WTC11 (cell line): ENCODE results near the gene CCDC89. TPM values are rescaled to one million over a fixed set of nuclear protein-coding genes. Genes with fewer than 3 reads are reported as not detected.

Source experiments
- ATAC-seq: fragments of 200-7000 bp; cut with Tn5 transposase; 2 replicates; pipeline ENCODE4 v1.10.0; 2021; ENCODE audit warnings: mild to moderate bottlenecking, moderate library complexity
- CTCF ChIA-PET: fragments of 300-600 bp; sonication (Branson Sonifier 250); formaldehyde crosslinking; loops from one replicate; lab custom pipeline; 2021; ENCODE audit warnings: antibody characterized with exemption; lab: Charles Lee
- POLR2A ChIA-PET: fragments of 350-600 bp; sonication (Branson Sonifier 250); formaldehyde crosslinking; loops from one replicate; lab custom pipeline; 2021; ENCODE audit warnings: antibody characterized with exemption; lab: Charles Lee
- DNase-seq: peaks from one replicate; pipeline ENCODE4 v3.0.0; 2021; ENCODE audit warnings: low spot score
- H3K27ac Mint-ChIP-seq: 2 replicates; pipeline ENCODE4 v1.8.0; 2021; ENCODE audit warnings: mixed read lengths
- H3K27me3 Mint-ChIP-seq: 2 replicates; pipeline ENCODE4 v1.8.0; 2021; ENCODE audit warnings: low read depth, mild to moderate bottlenecking, moderate library complexity, mixed read lengths
- H3K36me3 Mint-ChIP-seq: 2 replicates; pipeline ENCODE4 v1.8.0; 2021; ENCODE audit warnings: mixed read lengths
- H3K4me1 Mint-ChIP-seq: 2 replicates; pipeline ENCODE4 v1.8.0; 2022; ENCODE audit warnings: mixed read lengths
- H3K4me3 Mint-ChIP-seq: 2 replicates; pipeline ENCODE4 v1.8.0; 2021; ENCODE audit warnings: mild to moderate bottlenecking, moderate library complexity, mixed read lengths
- H3K9me3 Mint-ChIP-seq: 2 replicates; pipeline ENCODE4 v1.8.0; 2021; ENCODE audit warnings: mixed read lengths
- ATF1 ChIP-seq: sonication (generic); formaldehyde crosslinking; IDR thresholded peaks from 2 replicates; pipeline ENCODE4 v1.8.1; 2023; ENCODE audit warnings: mild to moderate bottlenecking, moderate library complexity, missing genetic modification reagents
- CREB1 ChIP-seq: sonication (generic); formaldehyde crosslinking; IDR thresholded peaks from 2 replicates; pipeline ENCODE4 v1.8.0; 2023; ENCODE audit warnings: mild to moderate bottlenecking, missing genetic modification reagents
- ELF4 ChIP-seq: sonication (generic); formaldehyde crosslinking; IDR thresholded peaks from 2 replicates; pipeline ENCODE4 v1.8.1; 2022; ENCODE audit warnings: low read depth, mild to moderate bottlenecking, moderate library complexity, missing genetic modification reagents
- JUN ChIP-seq: sonication (generic); formaldehyde crosslinking; IDR thresholded peaks from 2 replicates; pipeline ENCODE4 v1.8.0; 2023; ENCODE audit warnings: mild to moderate bottlenecking, missing genetic modification reagents
- MXD4 ChIP-seq: fragments of 250-450 bp; sonication (Bioruptor Pico); IDR thresholded peaks from 2 replicates; pipeline ENCODE4 v1.8.0; 2021; ENCODE audit warnings: mild to moderate bottlenecking, moderate library complexity, borderline replicate concordance
- NR1H2 ChIP-seq: sonication (generic); formaldehyde crosslinking; IDR thresholded peaks from 2 replicates; pipeline ENCODE4 v1.9.0; 2021; ENCODE audit warnings: mild to moderate bottlenecking, moderate library complexity, missing genetic modification reagents
- SOX15 ChIP-seq: fragments of 250-450 bp; sonication (Bioruptor Pico); IDR thresholded peaks from 2 replicates; pipeline ENCODE4 v1.9.0; 2021; ENCODE audit warnings: mild to moderate bottlenecking
- ZNF138 ChIP-seq: sonication (generic); formaldehyde crosslinking; conservative IDR thresholded peaks from 2 replicates; pipeline ENCODE4 v1.8.1; 2022; ENCODE audit warnings: mild to moderate bottlenecking, moderate library complexity, missing genetic modification reagents
- ZNF317 ChIP-seq: sonication (generic); formaldehyde crosslinking; IDR thresholded peaks from 2 replicates; pipeline ENCODE4 v1.8.1; 2023; ENCODE audit warnings: low read depth, mild to moderate bottlenecking, moderate library complexity, missing genetic modification reagents, borderline replicate concordance
- ZNF416 ChIP-seq: fragments of 250-450 bp; sonication (Bioruptor Pico); IDR thresholded peaks from 2 replicates; pipeline ENCODE4 v1.9.0; 2021; ENCODE audit warnings: mild to moderate bottlenecking, inconsistent platforms
- total RNA-seq: library from RNA; stranded (reverse); gene quantifications from 3 replicates; pipeline ENCODE4 v1.2.3, GENCODE V29; 2021
- TF ChIP-seq, protein P1 (sequence below): fragments of 250-450 bp; sonication (Bioruptor Pico); IDR thresholded peaks from 2 replicates; pipeline ENCODE4 v2.1.2; 2022; ENCODE audit warnings: mild to moderate bottlenecking, moderate library complexity
- TF ChIP-seq, protein P2 (sequence below): sonication (generic); formaldehyde crosslinking; IDR thresholded peaks from 2 replicates; pipeline ENCODE4 v1.8.1; 2022; ENCODE audit warnings: low read depth, missing genetic modification reagents, borderline replicate concordance
- TF ChIP-seq, protein P3 (sequence below): fragments of 250-450 bp; sonication (Bioruptor Pico); IDR thresholded peaks from 2 replicates; pipeline ENCODE4 v1.8.0; 2021; ENCODE audit warnings: mild to moderate bottlenecking
- TF ChIP-seq, protein P4 (sequence below): sonication (generic); formaldehyde crosslinking; IDR thresholded peaks from 2 replicates; pipeline ENCODE4 v1.8.1; 2023; ENCODE audit warnings: mild to moderate bottlenecking, missing genetic modification reagents
- TF ChIP-seq, protein P5 (sequence below): fragments of 250-450 bp; sonication (Bioruptor Pico); conservative IDR thresholded peaks from 2 replicates; pipeline ENCODE4 v1.9.0; 2021; ENCODE audit warnings: mild to moderate bottlenecking
- TF ChIP-seq, protein P6 (sequence below): sonication (generic); formaldehyde crosslinking; IDR thresholded peaks from 2 replicates; pipeline ENCODE4 v1.8.0; 2022; ENCODE audit warnings: mild to moderate bottlenecking, missing genetic modification reagents

Gene CCDC89
- total RNA-seq, 1 experiment from 2014 or later, result not detected

DNA sequence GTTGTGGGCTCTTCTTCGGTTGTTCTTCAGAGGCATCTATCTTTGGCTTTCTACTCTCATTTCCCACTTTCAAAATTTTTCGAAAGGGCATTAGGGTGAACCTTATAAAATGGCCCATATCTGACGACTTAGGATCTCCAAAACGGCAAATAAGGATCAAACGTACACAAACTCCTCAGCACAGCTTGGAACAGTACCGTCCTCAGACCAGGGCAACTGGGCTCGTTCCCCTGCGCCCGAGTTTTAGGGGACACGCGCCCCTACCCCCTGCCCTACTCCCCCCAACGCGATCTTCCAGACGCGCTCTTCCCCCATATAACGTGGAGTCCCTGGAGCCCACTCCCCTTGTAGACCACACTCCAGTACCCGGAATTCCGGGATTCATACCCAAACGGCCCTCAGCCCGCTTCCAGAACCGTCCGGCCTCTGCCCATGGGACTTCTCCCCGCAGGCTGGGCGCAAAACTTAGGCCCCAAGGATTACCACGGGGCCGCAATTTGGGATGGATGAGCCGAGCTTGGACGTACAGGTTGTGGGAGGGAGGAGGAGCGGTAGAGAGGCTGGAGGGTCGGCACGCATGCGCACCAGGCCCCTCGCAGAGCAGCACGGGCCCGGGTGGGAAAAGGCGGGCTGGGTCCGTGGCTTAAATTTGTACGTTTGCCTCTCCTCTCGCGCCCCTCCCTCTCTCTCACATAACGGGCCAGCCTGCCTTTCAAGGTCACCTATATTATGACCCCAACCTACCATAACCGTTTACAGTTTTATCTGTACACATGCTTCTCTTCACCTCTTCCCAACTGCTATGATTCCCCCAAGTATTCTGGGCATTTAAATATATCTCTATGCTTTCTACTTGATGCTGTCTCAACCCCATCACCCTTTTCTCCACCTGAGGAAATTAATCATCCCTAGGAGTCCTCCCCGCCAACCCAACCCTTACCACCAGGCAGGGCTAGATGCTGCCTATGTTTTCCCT lies 3.4 kb downstream of the CCDC89 start:
- Mint-ChIP-seq H3K27me3 (peaks cover 9% of the 10 kb centered on the region; the same call in 1 of the 2 replicates), H3K9me3 (no peaks in the 10 kb centered on the region), H3K36me3 (no peaks in the 10 kb centered on the region), H3K4me1 (peaks cover 11% of the 10 kb centered on the region), H3K4me3 (no peak overlapping the region), H3K27ac (no peak overlapping the region)
- ChIA-PET POLR2A (no interaction called here), CTCF (no interaction called here)
- ATAC-seq (no peak), DNase-seq (no peak)
- no peak for TF ChIP-seq ZNF317 (CRISPR knock-in tag)
- TF ChIP-seq, protein P1, sequence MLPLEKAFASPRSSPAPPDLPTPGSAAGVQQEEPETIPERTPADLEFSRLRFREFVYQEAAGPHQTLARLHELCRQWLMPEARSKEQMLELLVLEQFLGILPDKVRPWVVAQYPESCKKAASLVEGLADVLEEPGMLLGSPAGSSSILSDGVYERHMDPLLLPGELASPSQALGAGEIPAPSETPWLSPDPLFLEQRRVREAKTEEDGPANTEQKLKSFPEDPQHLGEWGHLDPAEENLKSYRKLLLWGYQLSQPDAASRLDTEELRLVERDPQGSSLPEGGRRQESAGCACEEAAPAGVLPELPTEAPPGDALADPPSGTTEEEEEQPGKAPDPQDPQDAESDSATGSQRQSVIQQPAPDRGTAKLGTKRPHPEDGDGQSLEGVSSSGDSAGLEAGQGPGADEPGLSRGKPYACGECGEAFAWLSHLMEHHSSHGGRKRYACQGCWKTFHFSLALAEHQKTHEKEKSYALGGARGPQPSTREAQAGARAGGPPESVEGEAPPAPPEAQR (CRISPR knock-in tag), result no peak
- no peak for TF ChIP-seq JUN (CRISPR knock-in tag)
- no peak for TF ChIP-seq NR1H2 (CRISPR knock-in tag)
- no peak for TF ChIP-seq CREB1 (CRISPR knock-in tag)
- TF ChIP-seq MXD4 (CRISPR knock-in tag), result no peak
- no peak for TF ChIP-seq ZNF138
- no peak for TF ChIP-seq SOX15 (CRISPR knock-in tag)
- no peak for TF ChIP-seq ELF4
- TF ChIP-seq, protein P2, sequence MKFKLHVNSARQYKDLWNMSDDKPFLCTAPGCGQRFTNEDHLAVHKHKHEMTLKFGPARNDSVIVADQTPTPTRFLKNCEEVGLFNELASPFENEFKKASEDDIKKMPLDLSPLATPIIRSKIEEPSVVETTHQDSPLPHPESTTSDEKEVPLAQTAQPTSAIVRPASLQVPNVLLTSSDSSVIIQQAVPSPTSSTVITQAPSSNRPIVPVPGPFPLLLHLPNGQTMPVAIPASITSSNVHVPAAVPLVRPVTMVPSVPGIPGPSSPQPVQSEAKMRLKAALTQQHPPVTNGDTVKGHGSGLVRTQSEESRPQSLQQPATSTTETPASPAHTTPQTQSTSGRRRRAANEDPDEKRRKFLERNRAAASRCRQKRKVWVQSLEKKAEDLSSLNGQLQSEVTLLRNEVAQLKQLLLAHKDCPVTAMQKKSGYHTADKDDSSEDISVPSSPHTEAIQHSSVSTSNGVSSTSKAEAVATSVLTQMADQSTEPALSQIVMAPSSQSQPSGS (CRISPR knock-in tag), result no peak
- TF ChIP-seq ATF1, result no peak
- TF ChIP-seq, protein P3, sequence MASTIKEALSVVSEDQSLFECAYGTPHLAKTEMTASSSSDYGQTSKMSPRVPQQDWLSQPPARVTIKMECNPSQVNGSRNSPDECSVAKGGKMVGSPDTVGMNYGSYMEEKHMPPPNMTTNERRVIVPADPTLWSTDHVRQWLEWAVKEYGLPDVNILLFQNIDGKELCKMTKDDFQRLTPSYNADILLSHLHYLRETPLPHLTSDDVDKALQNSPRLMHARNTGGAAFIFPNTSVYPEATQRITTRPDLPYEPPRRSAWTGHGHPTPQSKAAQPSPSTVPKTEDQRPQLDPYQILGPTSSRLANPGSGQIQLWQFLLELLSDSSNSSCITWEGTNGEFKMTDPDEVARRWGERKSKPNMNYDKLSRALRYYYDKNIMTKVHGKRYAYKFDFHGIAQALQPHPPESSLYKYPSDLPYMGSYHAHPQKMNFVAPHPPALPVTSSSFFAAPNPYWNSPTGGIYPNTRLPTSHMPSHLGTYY, result no peak

DNA sequence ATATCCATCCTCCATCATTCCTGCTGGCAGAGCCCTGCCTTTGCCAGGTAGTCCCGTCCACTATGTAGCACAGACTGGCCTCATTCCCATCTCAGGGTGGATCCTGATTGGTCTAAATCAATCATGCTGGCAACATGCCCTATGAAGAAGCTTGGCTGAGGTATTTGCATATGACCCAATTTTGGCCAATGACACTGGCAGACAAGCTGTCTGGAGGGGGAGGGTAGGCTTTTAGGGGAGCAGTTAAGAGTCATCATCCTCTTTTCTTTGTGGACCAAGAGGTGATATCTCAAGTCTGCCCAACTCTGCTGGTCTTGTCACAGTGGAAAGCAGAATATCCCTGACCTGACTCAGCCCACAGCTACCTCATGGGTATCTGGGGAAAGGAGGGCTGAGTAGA lies 5.1 kb downstream of the CCDC89 start:
- Mint-ChIP-seq H3K27ac (no peak overlapping the region), H3K4me1 (peaks cover 11% of the 10 kb centered on the region), H3K27me3 (peaks cover 9% of the 10 kb centered on the region; the same call in 1 of the 2 replicates), H3K36me3 (no peaks in the 10 kb centered on the region), H3K4me3 (no peak overlapping the region), H3K9me3 (no peaks in the 10 kb centered on the region)
- CTCF ChIA-PET, result interaction anchor here (0.6 to 1.0 kb wide), 3 partner anchors 12 to 175 kb away, joined by 3 to 4 read pairs (median 3); partner anchors contain the start of gene CCDC83
- peak; percentile 85 for ATAC-seq
- TF ChIP-seq, protein P4, sequence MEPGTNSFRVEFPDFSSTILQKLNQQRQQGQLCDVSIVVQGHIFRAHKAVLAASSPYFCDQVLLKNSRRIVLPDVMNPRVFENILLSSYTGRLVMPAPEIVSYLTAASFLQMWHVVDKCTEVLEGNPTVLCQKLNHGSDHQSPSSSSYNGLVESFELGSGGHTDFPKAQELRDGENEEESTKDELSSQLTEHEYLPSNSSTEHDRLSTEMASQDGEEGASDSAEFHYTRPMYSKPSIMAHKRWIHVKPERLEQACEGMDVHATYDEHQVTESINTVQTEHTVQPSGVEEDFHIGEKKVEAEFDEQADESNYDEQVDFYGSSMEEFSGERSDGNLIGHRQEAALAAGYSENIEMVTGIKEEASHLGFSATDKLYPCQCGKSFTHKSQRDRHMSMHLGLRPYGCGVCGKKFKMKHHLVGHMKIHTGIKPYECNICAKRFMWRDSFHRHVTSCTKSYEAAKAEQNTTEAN, result no peak
- TF ChIP-seq, protein P5, sequence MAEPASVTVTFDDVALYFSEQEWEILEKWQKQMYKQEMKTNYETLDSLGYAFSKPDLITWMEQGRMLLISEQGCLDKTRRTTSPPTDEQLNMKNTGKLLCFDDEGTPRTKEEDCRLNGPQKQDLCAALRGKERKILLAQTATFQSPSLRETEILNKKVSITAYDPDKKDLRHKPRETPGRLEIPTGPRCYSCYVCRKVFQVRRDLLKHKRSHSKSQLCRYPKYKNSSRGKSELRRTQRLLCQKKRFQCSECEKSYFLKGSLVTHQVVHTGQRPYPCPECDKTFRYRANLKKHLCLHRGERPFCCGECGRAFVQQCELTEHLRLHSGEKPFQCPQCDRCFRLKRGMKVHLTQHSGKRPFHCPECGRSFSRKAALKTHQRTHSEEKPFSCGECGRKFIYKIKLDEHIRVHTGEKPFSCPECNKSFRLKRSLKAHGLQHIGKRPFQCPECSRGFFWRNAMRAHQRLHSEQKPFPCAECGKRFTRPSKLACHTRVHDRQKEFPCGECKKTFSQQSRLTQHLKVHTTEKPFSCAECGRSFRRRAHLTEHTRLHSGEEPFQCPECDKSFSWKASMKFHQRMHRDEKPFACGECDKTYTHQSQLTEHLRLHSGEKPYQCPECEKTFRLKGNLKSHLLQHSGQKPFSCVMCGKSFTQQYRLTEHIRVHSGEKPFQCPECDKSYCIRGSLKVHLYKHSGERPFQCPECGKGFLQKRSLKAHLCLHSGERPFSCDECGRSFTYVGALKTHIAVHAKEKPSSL, result no peak
- TF ChIP-seq, protein P3, result no peak
- TF ChIP-seq ZNF416, result no peak
- TF ChIP-seq, protein P6, sequence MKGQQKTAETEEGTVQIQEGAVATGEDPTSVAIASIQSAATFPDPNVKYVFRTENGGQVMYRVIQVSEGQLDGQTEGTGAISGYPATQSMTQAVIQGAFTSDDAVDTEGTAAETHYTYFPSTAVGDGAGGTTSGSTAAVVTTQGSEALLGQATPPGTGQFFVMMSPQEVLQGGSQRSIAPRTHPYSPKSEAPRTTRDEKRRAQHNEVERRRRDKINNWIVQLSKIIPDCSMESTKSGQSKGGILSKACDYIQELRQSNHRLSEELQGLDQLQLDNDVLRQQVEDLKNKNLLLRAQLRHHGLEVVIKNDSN, result no peak
- POLR2A ChIA-PET, result interaction anchor here (0.9 kb wide), 1 partner anchor 11 kb away, joined by 3 read pairs; no protein-coding TSS in a partner anchor
- DNase-seq, result no peak
